ENCODE measurements around the gene CIDEB.

The CIDEB gene

DNA sequence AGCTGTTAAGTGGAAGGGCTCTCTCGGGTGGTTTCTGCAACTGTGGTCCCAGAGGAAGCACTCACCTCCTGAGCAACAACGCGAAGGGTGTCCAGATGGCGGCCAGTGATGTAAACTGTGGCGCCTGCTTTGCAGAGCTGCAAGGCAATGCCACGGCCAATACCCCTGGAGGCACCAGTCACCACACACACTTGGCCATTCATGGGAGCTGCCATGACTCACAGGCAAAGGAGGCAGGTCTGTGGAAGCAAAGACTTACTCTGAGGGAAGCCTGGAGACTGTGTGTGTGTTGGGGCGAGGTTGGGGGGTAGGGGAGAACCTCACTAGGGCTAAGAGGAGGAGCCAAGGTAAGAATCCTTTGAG is 8.9 kb downstream of the CIDEB start:
- Histone ChIP-seq H3K36me3 (replicated peaks) (peaks cover 30% of the 10 kb centered on the region), H3K27ac (peak overlapping the region; percentile 60), H3K4me3 (ENCODE audit: low read depth, low read length) (peak overlapping the region; percentile 98), H3K27me3 (replicated peaks) (no peaks in the 10 kb centered on the region)
- in situ Hi-C loops (cut with HindIII; ENCODE audit: low pct_ligation_motif_present, low sequenced_read_pairs) = loop anchor here (10.0 kb wide), 1 partner anchor 54 kb away; the partner anchor contains the start of gene TINF2
- TF ChIP-seq, protein P1, sequence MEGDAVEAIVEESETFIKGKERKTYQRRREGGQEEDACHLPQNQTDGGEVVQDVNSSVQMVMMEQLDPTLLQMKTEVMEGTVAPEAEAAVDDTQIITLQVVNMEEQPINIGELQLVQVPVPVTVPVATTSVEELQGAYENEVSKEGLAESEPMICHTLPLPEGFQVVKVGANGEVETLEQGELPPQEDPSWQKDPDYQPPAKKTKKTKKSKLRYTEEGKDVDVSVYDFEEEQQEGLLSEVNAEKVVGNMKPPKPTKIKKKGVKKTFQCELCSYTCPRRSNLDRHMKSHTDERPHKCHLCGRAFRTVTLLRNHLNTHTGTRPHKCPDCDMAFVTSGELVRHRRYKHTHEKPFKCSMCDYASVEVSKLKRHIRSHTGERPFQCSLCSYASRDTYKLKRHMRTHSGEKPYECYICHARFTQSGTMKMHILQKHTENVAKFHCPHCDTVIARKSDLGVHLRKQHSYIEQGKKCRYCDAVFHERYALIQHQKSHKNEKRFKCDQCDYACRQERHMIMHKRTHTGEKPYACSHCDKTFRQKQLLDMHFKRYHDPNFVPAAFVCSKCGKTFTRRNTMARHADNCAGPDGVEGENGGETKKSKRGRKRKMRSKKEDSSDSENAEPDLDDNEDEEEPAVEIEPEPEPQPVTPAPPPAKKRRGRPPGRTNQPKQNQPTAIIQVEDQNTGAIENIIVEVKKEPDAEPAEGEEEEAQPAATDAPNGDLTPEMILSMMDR (IDR thresholded peaks at IDR 0.05; ENCODE audit: low read depth, low read length, missing control alignments) = no peak
- peak; percentile 52 for DNase-seq

DNA sequence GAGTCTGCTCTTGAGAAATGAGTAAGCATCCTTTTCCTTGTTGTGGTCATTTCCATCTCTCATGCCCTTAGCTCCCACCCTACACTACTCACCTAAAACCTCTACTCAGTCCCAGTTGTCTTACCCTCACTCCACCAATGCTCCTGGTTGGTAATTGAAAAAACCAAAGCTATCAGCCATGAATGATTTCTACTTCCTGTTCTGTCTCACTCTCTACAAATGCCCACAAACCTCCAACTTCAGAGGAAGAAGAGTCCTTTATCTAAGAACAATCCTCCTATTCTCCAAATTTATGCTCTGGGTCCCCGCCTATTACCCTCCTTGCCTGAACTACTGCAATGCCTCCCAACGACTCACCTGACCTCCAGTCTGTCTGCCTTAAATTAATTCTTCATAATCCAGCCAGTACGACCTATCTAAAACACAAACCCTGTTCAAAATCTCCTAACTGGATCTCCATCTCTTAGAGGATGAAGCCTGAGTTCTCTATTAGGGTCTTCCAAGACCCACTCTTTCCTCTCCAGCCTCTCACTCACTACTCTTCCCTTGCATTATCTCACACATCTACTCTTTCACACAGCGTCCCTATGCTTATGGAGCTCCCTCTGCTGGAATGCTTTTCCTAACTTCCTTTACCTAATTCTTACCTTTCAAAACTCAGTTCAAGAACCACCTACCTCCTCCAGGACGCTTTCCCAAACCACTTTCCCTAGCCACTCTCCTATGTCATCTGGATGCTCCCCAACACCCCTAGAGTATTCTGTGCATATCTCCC is 10.4 kb downstream of the CIDEB start:
- TF ChIP-seq, protein P1 (IDR thresholded peaks at IDR 0.05; ENCODE audit: low read depth, low read length, missing control alignments) = peak; percentile 71
- peak; percentile 18 for DNase-seq

DNA sequence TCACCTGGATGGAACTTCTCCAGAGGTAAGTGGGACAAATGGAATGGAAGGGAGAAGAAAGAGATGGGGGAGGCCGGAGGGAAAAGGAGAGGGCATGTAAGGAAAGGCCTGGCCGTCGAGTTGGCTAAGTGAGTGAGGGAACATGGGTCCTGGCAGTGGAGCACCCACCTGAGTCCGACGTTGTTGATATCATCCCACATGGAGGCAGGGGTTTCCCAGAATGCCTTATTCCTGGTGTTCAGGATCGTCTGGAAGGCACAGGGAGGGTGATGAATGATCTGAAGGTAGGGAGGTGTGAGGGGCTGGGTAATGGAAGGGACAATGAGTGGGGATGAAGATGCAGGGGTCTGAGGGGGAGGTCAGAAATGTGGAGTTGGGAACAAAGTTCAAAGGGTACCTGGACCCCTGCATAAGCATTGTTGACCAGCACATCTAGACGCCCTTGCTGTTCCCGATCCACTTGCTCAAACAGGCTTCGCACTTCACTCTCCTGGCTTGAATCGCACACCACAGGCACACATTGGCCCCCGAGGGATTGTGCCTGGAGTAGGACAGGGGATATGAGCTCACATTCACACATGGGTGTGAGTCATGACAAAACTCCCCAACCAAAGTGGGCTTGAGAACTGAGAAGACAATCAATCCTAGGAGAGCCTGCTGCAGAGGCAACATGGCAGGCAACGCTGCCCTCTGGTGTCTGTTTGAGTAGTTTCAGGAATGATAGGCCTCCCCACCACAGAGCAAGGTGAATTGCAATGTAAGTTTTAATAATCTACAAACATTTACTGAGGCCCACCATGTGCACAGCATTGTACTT is 11.2 kb downstream of the CIDEB start:
- H3K27me3 ChIP-seq (replicated peaks) = no peaks in the 10 kb centered on the region
- H3K36me3 ChIP-seq (replicated peaks) = peaks cover 9% of the 10 kb centered on the region
- DNase-seq = peak; percentile 91
- in situ Hi-C loops (cut with HindIII; ENCODE audit: low pct_ligation_motif_present, low sequenced_read_pairs) = loop anchor here (10.0 kb wide), 1 partner anchor 52 kb away; the partner anchor contains the start of gene TINF2
- H3K27ac ChIP-seq = peak overlapping the region; percentile 29
- H3K4me3 ChIP-seq (ENCODE audit: low read depth, low read length) = no peak overlapping the region
- TF ChIP-seq, protein P1 (IDR thresholded peaks at IDR 0.05; ENCODE audit: low read depth, low read length, missing control alignments) = peak; percentile 87

More for the DNA sequence above, 10.4 kb downstream of the CIDEB start:
- H3K4me3 ChIP-seq (ENCODE audit: low read depth, low read length) = no peak overlapping the region
- in situ Hi-C loops (cut with HindIII; ENCODE audit: low pct_ligation_motif_present, low sequenced_read_pairs) = loop anchor here (10.0 kb wide), 1 partner anchor 53 kb away; the partner anchor contains the start of gene TINF2
- H3K27me3 ChIP-seq (replicated peaks) = no peaks in the 10 kb centered on the region
- H3K27ac ChIP-seq = no peak overlapping the region
- peaks cover 17% of the 10 kb centered on the region for H3K36me3 ChIP-seq (replicated peaks)

DNA sequence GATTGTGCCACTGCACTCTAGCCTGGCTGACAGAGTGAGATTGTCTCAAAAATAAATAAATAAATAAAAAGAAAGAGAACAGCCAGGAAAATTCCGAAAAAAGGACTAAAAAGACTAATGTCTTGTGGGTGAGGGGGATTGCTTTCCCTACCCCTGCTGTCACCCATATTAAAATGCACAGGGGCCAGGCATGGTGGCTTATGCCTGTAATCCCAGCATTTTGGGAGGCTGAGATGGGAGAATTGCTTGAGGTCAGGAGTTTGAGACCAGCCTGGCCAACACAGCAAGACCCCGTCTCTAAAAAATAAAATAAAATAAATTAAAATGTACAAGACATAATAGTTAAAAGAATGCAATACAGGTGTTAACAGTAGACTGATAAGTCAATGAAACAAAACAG is 14.3 kb downstream of the CIDEB start:
- Histone ChIP-seq H3K27me3 (replicated peaks) (no peaks in the 10 kb centered on the region), H3K36me3 (replicated peaks) (peaks cover 11% of the 10 kb centered on the region), H3K4me3 (ENCODE audit: low read depth, low read length) (no peak overlapping the region), H3K27ac (no peak overlapping the region)
- in situ Hi-C loops (cut with HindIII; ENCODE audit: low pct_ligation_motif_present, low sequenced_read_pairs) = loop anchor here (10.0 kb wide), 1 partner anchor 49 kb away; the partner anchor contains the start of gene TINF2
- DNase-seq = no peak
- TF ChIP-seq, protein P1 (IDR thresholded peaks at IDR 0.05; ENCODE audit: low read depth, low read length, missing control alignments) = no peak

DNA sequence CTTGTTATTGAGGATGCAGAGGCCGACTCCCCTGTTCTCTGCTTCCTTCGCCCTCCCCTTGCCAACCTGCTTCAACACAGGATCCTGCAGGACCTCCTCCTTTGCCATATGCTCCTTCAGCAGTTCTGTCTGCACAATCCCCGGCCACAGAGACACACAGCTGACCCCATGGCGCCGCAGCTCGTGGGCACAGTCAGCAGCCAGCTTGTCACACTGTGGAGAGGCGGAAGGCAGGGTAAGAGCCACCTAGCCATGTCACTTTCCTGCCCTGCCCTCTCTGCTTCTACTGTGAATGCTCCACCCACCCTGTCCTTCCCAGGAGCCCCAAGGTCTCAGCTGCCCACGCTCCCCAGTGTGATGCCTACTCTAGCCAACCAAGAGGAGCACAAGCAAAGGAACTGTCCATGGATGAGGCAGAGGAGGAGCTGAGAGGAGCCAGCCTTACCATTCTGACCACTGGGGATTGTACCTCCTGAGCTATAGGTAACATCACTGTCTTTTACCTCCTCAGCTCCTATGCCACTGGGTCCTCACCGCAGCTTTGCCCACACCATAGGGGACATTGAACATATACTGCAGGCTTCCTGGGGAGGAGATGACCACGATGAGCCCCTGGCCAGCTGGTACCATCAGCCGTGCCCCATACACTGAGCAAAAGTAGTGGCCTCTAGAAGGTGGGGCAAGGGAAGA is 15.5 kb downstream of the CIDEB start:
- no peak for DNase-seq
- in situ Hi-C loops (cut with HindIII; ENCODE audit: low pct_ligation_motif_present, low sequenced_read_pairs) = loop anchor here (10.0 kb wide), 1 partner anchor 47 kb away; the partner anchor contains the start of gene TINF2
- Histone ChIP-seq H3K36me3 (replicated peaks) (peaks cover 11% of the 10 kb centered on the region), H3K4me3 (ENCODE audit: low read depth, low read length) (no peak overlapping the region), H3K27ac (no peak overlapping the region), H3K27me3 (replicated peaks) (no peaks in the 10 kb centered on the region)
- TF ChIP-seq, protein P1 (IDR thresholded peaks at IDR 0.05; ENCODE audit: low read depth, low read length, missing control alignments) = no peak
